HG03378 (cell line): ENCODE measurements around the gene CNTN4.

Source experiments
- ATAC-seq: cut with Tn5 transposase; IDR thresholded peaks from one replicate; pipeline ENCODE4 v1.9.1; 2021; ENCODE audit warnings: mild to moderate bottlenecking, moderate library complexity; ENCODE audit not compliant: unreplicated experiment

Gene CNTN4

DNA sequence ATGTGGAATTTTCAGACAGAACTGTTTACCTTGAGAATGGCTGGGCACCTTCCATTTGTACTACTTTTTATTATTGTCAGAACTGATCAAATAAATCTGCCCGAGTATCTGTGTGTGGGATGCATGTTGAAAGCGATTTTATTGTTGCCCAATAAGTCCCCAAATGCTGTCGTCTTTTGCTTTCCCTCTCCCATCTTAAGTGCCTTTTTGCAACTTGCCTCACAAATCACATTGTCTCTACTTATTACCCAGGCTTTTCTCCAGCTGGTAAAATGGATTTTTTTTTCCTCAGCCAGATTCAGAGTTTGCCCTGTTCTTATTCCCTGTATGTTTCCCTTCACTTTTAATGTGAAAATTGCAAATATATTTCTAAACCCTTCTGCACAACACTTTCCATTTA, 163.1 kb downstream of the CNTN4 start:
- ATAC-seq = no peak

DNA sequence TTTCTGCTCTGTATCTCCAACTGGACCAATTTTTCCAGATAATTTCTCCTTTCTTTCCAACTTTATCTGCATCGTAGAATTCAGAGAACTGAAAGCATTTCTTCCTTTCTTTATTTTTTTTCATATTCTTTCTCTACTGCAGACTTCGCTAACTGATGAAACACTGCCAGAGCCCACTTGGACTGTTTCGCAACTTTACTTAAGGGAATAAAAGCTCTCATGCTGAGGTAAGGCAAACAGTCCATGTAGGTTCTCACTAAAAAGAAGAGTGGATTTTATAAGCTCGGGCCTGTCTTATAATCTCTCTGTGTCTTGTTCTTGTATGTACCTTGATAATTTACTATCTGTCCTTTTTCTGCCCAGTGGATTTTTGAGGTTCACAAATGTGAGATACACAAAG, 163.5 kb downstream of the CNTN4 start:
- no peak for ATAC-seq

DNA sequence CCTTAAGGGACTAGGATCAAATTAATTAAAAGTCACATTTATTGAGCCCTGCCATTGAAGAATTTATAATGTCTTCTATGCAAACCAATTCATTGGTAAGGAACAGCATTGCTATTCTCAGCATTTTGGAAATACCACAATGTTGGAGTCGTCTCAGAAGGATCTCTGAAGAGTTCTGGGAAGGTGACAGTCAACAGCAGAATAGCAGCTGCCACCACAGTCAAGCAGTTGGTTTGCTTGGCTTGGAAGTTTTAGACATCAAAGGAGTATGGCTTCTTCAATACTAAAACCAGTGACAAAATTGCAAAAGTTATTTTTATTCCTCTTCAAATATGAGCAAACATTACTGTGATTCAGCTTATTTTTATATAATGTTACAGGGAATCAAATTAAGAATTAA, 167.9 kb downstream of the CNTN4 start:
- no peak for ATAC-seq

DNA sequence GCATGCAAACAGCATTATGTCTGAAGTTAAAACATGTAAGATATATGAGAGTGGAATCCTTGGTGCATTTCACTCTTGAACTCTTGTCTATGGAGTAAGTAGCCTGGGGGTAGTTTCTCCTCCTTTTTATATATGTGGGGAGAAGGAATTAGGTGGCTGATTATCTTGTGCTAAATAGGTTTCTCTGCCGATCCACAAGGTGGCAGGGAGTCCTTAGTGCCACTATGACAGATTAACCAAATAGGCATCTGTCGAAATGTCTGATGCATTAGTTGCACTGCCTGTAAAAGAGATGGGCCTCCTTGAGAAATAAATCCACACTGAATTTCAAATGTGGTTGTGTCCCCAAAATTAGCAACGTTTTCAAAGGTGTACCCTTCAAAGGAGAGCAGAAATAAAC, 170.1 kb downstream of the CNTN4 start:
- no peak for ATAC-seq

DNA sequence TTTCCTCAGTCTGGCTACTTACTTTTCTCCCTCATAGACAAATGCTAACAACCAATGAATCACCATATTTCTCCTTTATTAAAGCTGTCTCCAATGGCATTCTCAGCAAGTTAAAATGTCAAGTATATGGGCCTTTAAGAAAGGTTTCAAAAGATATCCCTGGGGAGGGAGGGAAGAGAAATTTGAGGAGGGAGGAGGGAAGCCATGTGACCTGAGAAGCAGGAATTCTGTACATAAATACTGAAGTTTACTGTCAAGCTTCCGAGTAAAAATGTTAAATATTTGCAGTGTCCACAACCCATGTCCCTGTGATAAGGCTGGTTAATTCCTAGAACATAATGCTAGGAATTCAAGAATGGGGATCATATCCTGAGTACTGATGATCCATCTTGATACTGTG, 175.9 kb downstream of the CNTN4 start:
- no peak for ATAC-seq

DNA sequence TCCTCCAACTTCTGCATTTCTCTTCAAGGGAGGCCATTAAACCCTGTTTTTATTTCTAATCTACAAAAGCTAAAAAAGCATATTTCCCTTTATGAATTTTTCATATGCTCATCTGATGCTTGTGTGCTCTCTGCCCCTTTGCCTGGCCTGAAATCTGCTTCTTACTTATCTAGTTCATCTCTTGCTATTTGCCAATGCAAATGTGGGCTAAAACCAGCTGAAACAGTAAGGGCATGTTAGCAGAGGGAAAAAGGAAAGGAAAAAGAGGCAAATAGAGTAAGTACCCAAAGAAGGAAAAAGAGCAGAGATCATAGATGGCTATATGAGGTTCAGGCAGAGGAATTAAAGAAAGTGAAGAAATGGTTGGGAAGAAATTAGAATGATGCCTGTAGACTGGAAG, 185.2 kb downstream of the CNTN4 start:
- ATAC-seq = no peak

DNA sequence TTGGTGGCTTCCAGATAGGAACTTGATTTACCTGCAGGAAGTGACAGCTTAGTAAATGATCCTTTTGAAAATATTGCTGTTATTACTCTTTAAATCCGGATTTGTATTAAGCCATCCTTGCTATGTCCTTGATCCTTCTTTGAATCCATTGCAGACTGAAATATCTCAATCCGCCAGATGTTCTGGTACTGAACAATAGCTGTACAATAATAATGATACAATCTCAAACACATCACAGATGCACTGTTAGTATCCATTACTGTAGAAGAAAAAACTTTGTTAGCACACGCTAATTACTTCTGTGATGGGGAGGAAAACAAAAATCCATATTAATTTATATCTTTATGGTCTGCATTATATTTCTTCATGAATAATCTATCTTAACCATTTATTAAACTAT, 202.3 kb downstream of the CNTN4 start:
- no peak for ATAC-seq

DNA sequence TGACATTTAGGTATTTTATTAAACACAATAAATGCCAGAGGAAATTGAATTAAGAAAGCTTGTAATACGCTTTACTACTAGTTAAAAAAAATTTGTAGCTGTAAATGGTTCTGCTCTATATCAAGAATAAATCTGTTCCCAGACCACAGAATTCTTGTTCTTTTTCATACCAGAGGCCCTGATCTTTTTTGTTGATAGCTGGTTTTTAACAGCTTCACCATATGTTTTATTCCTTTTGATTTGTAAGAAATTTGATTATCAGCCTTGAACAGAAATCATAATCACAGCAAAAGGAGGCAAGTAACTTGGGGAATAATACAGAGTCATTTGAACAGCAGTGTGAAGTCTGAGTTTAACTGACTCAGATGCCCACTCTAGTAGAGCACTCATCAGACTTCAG, 202.7 kb downstream of the CNTN4 start:
- no peak for ATAC-seq

DNA sequence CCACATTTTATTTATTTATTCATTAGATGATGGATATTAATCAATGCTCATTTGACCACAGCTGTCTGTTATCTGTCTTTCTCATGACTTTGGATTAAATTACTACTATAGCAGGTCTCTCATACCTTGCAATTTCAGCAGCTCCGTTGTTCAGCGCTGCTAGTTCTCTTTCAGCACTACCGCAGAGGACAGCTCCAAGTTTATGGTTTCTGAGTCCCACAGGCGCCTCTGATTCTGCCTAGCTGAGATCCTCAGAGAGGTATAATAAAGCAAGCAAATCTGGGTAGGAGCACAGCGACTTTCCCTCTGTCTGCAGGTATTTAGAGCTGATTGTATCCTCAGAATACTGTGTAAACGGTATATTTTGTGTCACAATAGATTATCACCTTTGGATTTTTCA, 204.9 kb downstream of the CNTN4 start:
- ATAC-seq = no peak

DNA sequence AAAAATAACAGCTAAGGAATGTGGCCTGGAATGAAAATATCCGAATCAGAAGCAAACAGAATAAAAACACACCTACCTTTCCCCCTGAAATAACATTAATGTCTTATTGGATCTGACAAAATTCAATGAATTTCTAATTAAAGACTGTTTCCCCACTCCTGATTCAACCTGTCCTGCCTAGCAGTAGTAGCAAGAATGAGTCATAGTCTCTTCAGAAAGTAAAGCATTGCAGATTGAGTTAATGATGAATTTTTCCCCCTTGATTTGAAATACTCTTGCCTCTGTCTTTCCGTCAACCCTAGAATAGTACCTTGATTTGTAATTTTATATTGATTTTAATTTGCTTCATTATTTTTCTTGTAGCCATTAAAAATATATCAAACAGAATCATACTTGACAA, 212.4 kb downstream of the CNTN4 start:
- ATAC-seq = no peak

DNA sequence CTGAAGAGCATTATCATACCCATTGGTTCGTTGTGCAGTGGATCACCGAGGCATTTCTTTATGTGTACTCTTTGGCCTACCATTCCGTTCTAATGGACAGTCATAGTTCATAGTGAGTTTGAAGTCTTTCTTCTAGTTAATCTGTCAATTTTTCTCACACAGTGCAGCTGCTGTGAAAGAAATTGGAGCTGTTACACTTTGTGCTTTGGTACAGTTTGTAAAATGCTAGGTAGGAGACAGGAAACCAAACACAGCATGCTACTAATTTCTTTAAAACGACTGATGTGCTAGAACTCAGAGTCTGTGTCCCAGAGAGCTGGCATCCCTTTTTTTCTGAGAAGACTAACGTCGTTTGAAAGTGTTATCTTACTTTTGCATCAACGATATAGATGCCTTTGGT, 218.9 kb downstream of the CNTN4 start:
- ATAC-seq = no peak

DNA sequence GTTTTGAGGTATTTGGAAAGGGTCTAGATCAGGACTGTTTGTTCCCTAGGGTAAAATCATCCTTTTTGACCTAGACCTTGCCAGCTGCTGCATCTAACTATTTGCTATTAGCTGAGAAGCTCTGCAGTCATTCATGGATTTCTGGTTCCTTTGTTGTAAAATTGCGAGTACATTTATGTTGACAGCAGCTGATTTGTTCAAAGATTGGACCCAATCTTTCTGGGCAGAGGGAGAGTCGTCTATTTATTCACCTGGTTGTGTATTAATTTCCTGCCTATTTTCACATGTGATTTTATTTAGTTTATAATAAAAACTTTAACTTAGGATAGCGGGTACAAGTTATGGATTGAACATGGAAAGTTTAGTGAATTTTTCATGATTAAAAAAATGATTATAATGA, 236.3 kb downstream of the CNTN4 start:
- ATAC-seq = no peak

DNA sequence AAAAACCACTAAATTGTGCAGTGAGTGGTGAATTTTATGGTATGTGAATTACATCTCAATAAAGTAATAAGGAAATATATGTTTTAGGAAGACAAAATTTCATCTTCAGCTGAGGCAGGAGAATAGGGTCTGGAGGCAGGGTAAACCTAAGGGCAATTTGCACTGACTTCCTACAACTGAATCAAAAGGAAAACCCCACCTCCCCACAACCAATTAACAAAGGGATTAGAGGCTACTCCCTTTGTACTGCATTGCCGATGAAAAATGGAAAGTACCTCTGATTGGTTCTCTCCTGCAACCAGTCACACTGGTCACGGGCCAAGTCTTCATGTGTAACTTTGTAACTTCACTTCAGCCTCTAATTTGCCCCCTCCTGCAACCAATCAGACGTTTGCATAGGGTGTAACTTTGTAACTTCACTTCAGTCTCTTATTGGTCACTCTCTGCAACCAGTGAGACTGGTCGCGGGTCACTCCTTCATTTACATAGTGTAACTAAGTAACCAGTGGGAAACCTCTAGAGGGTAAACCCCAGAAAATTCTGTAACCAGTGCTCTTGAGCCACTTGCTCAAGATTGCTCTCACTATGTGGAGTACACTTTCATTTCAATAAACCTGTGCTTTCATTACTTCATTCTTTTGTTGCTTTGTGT, 244.5 kb downstream of the CNTN4 start:
- no peak for ATAC-seq

DNA sequence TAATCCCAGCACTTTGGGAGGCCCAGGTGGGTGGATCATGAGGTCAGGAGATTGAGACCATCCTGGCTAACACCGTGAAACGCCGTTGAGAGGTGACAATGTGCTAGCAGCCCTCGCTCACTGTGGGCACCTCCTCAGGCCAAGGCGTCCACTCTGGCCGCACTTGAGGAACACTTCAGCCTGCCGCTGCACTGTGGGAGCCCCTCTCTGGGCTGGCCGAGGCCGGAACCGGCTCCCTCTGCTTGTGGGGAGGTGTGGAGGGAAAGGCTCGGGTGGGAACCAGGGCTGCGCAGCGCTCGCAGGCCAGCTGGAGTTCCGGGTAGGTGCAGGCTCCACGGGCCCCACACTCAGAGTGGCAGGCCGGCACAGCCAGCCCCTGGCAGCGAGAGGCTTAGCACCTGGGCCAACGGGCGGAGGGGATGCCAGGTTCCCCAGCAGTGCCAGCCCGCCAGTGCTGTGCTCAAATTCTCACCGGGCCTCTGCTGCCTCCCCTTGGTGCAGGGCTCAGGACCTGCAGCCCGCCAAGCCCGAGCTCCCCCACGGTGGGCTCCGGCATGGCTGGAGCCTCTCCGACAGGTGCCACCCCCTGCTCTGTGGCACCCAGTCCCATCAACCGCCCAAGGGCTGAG, 253.6 kb downstream of the CNTN4 start:
- no peak for ATAC-seq

DNA sequence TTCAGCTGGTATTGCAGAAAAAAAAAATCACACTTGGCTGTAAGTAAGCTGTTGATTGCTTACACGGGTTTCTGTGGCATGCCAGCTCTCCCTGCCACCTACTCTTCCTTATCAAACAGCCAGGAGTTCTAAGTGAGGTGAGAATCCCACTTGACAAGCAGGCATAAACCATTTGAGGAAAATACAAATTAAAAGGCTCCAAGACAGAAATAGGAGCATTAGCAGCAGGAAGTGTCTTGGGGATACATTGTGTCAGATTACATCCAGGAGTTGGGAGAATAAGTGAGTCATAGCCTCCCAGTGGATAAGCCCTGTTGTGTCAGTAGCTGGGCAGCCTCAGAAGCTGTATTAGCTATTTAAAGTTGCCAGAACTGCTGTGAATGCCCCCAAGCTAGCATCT, 256.0 kb downstream of the CNTN4 start:
- ATAC-seq = no peak

DNA sequence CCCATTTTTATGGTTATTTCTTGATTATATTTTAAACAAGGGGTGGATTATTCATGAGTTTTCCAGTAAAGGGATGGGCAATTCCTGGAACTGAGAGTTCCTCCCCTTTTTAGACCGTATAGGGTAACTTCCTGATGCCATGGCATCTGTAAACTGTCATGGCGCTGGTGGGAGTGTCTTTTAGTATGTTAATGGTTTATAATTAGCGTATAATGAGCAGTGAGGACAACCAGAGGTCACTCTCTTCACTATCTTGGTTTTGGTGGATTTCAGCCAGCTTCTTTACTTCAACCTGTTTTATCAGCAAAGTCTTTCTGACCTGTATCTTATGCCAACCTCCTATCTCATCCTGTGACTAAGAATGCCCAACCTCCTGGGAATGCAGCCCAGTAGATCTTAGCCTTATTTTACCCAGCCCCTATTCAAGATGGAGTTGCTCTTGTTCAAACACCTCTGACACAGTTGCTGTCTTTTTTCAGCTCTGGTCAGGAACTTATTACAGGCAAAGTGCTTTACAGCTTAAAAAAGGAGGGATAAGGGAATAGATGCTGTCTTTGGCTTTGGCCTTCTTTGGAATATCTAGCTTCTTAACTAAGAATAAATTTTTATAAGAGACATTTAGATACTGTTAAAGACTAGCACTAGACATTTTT, 257.8 kb downstream of the CNTN4 start:
- ATAC-seq = no peak

DNA sequence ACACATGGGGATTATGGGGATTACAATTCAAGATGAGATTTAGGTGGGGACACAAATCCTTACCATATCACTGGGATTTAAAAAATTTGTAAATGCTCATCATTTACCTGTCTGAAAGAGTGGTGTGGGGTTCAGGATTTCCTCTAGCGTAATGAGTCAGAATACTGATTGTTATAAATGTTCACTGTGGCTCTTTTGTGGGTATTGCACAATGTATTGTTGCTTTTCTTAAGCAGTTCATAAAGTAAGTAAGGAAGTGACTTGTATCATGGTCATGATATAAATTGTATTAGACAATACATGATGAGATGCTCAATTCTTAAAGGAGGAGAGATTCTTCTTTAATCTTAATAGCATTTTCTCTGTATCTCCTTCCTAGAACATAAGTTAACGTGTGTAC, 262.1 kb downstream of the CNTN4 start:
- ATAC-seq = no peak

DNA sequence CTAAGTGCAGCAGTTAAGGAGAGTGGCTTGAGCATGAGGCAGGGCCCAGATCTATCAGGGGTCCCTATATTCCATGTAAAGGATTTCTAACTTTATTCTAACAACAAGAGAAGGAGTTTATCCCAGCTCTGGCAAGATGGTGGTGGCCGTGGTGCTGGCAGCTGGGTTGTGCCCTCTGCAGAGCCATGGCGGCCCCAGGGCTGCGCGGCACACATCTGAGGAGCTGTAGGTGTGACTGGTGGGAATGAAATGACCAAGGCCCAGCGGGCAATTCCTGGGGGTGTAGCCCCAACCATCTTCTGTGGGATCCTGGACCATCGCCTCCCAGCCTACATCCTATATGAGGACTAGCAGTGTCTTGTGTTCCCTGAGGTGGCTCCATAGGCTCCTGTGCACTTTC, 263.5 kb downstream of the CNTN4 start:
- no peak for ATAC-seq

DNA sequence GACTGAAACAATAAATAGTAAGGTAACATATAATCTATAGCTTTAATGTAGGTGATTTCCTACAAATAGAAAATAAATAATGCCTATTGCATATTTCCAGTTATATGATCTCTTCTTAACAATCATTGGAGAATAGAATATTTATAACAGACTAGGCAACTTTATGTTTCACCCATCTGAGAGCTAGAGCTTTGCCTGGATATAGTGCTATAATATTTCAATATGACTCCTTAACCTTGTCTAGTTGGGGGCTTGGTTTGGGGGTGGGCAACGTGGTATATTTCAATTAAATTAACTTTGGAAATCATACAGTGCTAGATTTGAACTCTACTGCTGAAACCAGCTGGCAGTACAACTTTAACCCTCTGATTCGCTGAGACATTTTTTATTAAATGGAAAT, 265.2 kb downstream of the CNTN4 start:
- no peak for ATAC-seq

DNA sequence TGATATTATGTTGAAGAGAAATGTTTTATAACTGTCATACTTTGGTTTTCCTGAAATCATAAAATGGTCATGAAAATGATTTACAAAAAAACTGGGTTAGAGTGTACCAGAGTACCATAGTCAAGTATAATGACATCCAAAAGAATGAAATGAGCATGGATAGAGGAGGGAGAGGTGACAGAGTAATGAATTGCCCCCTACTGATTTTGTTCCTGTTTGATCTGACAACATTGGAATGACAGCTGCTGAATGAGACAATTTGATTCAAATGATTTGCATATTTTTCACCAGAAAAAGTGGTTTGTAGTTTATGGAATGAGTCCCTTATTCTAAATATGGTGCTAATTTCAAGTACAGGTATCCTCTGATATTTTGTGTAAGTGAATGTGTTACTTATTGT, 271.7 kb downstream of the CNTN4 start:
- ATAC-seq = no peak

DNA sequence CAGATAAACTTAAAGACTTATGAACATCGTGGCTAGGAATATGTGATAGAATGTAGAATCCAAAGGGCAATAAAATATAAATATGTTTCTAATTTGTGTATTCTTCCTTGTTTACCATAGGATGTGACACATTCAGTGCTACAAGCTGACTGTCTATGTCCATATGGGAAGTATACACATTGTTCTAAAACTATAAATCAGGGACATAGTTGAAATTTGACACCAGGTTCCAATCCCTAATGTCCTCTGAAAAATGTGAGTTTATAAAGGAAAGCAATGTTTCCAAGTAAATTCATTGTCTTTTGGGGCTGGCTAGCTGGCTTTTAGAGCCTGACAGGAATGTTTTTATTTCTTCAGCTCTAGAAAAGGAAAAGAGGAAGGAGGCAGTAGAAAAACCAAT, 273.6 kb downstream of the CNTN4 start:
- ATAC-seq = no peak

DNA sequence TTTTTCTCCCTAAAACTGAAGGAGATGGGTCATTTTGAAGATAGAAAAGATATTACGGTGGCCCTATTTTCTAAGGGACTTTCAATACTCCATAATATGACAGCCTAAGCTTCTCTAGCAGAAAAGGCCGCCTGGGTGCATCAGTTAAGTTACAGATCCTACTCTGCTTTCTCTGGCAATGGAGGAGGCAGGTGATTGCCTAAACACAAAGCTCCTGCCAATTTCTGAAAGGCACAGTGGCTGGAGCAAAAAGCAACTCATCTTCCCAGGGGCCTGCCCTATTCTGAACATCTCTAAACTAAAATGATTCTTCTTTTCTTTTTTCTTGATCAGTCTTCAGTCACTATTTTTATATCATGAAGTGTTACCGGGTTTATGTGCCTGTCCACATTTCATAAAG, 276.7 kb downstream of the CNTN4 start:
- ATAC-seq = no peak

DNA sequence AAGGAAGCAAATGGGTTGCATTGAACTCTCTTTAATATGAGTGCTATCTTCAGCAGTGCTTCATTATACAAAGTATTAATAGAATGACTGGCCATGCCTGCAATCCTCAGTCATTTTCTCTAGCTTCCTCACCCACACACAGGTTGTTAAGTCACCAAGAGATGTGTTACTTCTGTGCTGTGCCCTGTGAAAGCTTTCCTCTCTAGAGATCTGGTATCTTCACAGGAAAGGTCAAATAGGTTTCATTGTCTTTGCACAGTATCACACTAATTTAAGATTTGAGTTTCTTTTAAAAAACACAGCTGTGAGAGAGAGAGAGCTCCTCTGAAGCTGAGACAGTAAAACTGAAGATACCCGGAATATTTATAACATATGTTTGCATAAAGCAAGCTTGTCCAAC, 278.6 kb downstream of the CNTN4 start:
- ATAC-seq = no peak
